ENCODE results near the gene ZNF217.
"Not testable (repeated sequence)": the region's sequence is repeated elsewhere in the genome, so short reads cannot be mapped to it uniquely, and the experiment has no call there.

The ZNF217 gene

DNA sequence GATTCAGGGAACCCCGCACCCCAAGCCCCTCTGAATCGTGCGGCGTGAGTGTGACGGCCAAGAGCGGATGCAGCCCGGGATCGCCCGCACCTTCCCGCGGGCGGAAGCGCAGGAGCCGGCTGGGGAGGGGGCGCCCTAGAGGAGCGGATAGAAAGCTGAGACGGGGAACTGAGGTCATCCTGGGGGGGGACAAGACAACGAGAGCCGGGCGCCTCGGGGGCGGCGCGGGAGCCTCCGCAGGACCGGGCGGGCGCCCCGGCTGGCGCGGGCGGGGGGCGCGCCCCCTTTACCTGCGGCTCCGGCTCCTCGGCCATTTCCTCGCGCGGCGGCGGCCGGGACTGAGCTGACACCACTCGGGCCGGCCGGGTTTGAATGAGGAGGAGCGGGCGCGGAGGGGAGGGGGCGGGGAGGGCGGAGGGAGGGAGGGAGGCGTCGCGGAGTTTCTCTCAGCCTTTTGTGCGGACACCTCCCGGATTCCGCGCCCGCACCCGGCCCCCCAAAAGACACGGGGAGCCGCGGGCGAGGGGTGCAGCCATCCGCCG lies at the start of gene ZNF217:
Gene ZNF217, minus strand, starts transcription at position 374 of the 542 bp plus-strand sequence. CDS start 11,013 bp downstream, outside the sequence.
- DNase-seq: peak; percentile 54

DNA sequence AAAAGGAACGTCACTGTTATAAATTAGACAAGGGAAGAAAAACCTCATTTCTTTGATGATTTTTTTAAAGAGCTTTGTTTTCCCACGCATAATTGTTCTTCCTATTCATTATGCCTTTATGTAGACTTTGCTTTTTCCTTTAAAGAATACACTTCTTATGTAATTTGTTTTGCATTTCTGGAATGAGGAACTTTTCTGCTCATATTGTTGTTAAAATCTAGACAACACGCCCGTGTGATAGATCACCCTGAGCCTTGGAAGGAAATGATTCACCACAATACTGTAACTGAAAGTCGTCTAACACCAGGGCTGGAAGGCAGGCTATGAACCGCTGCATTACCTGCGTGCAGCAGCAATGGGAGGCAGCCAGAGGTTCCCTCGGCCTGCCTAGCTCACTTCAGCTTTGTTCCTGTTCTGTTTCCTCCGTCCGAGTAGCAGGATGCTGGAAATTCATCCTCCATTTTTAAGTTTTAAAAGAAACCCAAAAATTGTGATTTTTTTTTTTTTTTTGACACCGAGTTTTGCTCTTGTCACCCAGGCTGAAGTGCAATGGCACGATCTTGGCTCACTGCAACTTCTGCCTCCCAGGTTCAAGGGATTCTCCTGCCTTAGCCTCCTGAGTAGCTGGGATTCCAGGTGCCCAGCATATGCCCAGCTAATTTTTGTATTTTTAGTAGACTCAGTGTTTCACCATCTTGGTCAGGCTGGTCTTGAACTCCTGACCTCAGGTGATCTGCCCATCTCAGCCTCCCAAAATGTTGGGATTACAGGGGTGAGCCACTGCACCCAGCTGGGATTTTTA lies 49.6 kb upstream of the ZNF217 start:
- DNase-seq: peak; percentile 45

- peak; percentile 13 for DNase-seq
Observed at GRCh38 chr20:53642196-53643030, 48.8 kb upstream of the ZNF217 start.

- DNase-seq: no peak
Observed at GRCh38 chr20:53639647-53640440, 46.2 kb upstream of the ZNF217 start.

- no peak for DNase-seq
Observed at GRCh38 chr20:53639128-53639527, 45.5 kb upstream of the ZNF217 start.

- not testable (repeated sequence) for DNase-seq
Observed at GRCh38 chr20:53637310-53637709, 43.7 kb upstream of the ZNF217 start.

- DNase-seq: no peak
Observed at GRCh38 chr20:53636540-53637097, 43.0 kb upstream of the ZNF217 start.

GRCh38 chr20:53635221-53635620 lies 41.6 kb upstream of the ZNF217 start:
- no peak for DNase-seq

DNA sequence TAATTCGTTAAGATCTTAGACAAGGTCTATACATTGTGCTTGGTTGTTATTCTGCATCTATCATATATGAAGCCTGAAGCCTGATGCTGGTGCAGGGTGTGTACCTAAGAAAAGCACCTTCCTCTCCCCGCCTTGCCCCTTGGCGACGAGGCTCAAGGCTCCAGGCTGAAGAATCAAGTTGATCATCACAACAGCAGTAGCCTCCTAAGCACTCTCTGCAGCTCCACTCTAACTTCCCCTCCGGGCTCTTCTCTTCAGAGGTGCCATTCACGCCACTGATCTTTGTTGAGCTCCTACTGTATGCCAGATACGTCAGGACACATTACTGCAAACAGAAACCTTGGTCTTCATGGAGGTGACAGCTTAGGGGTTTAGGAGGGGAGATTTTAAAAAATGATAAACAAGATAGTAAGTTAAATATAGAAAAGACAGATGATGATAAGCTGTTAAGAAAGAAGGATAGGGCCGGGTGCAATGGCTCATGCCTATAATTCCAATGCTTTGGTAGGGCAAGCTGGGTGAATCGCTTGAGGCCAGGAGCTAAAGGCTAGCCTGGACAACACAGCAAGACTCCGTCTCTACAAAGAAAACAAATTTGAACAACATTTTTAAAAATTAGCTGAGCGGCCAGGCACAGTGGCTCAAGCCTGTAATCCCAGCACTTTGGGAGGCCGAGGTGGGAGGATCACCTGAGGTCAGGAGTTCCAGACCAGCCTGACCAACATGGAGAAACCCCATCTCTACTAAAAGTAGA lies 38.4 kb upstream of the ZNF217 start:
- DNase-seq: no peak

- no peak for DNase-seq
Observed at GRCh38 chr20:53629436-53629835, 35.8 kb upstream of the ZNF217 start.

DNA sequence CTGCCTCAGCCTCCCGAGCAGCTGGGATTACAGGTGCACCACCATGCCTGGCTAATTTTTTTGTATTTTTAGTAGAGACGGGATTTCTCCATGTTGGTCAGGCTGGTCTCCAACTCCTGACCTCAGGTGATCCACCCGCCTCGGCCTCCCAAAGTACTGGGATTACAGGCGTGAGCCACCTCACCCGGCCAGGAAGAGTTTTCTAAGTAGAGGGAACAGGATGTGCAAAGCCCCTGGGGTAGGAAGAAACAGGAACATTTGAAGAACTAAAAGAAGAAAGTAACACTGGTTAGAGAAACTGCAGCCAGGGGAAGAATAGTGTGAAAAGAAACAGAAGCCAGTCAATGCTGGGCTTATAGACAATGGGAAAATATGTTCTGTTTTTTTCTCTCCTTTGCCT lies 35.1 kb upstream of the ZNF217 start:
- not testable (repeated sequence) for DNase-seq

GRCh38 chr20:53628076-53628475 lies 34.4 kb upstream of the ZNF217 start:
- no peak for DNase-seq

GRCh38 chr20:53627001-53627400 lies 33.4 kb upstream of the ZNF217 start:
- not testable (repeated sequence) for DNase-seq

GRCh38 chr20:53626584-53626983 lies 32.9 kb upstream of the ZNF217 start:
- no peak for DNase-seq

DNA sequence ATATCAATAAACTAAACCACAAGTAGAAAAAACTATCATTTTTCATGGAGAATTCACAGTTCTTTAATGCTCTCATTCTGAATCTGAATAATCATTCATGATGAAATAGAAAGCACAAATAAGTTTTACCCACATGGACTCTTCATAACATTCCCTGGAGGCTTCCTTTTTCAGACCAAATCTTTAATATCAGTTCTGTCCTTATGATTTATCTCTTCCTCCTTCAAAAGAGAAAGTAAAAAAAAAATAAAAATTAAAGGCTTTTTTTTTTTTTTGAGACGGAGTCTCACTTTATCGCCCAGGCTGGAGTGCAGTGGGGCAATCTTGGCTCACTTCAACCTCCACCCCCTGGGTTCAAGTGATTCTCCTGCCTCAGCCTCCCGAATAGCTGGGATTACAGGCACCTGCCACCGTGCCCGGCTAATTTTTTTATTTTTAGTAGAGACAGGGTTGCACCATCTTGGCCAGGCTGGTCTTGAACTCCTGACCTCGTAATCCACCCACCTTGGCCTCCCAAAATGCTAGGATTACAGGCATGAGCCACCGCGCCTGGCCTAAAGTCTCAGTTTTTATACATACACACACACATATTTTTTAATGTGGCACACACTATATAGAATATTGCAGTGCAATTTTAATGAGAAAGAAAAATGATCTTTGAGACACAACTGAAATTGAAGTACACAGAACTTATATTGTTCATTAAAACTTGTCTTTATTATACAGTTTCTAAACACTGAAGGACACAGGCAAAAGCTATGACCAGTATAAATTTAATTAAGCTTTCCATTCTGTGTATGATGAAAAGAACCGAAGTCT lies 31.9 kb upstream of the ZNF217 start:
- DNase-seq: no peak

DNA sequence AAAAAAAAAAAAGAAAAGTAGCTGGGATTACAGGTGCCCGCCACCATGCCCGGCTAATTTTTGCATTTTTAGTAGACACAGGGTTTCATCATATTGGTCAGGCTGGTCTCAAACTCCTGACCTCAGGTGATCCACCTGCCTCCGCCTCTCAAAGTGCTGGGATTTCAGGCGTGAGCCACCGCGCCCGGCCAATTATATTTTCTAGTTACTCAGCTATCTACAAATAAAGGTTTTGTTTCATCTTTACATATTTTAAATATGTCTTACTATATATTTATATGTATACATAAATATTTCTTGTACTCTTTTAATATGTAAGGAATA lies 31.2 kb upstream of the ZNF217 start:
- DNase-seq: not testable (repeated sequence)

DNA sequence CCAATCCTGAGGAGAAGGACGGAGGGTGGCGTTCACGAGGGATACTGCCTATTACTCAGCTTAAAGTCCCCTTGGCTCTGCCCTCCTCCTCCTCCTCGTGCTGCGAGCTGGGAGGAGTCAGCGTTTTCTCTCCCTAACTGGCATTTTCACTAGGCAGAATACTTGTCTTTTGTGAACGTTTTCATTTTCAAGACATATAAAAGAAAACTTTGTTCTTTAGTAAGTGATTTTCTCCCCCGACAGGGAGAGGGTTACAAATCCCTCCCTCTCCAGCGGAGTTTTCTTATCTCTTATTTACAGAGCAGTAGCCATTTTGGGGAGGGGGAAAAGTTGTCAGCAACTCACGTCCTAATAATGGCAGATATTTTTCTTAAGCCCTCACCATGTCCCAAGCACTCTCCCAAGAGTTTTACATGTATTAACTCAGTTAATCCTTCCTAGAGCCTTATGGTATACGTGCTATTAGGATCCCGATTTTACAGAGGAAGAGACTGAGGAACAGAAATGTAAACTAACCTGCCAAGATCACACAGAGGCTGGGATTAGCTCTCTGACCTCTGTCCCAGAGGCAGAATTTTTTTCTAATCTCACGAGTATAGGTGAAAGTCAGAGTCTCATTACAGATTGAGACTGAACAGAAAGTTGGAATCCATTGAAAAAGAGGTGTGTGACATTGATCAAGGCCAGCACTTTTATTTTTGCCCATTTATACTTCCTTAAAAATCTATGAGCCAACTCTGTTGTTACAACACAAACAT lies 30.0 kb upstream of the ZNF217 start:
- DNase-seq: peak; percentile 16

DNA sequence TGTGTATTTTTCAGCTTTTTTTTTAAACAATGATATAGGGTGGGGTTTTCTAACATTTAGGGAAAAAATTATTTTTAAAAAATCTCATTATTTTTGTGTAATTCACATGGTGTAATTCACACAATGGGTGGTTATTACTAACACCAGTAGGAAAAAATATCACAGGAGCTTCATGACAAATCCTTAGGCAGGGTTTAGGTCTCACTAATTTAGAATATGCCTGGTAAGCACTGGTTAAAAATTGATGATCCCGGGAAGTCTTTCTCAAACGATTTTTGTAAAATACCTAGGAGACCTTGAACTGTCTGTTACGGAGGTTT lies 29.5 kb upstream of the ZNF217 start:
- no peak for DNase-seq

DNA sequence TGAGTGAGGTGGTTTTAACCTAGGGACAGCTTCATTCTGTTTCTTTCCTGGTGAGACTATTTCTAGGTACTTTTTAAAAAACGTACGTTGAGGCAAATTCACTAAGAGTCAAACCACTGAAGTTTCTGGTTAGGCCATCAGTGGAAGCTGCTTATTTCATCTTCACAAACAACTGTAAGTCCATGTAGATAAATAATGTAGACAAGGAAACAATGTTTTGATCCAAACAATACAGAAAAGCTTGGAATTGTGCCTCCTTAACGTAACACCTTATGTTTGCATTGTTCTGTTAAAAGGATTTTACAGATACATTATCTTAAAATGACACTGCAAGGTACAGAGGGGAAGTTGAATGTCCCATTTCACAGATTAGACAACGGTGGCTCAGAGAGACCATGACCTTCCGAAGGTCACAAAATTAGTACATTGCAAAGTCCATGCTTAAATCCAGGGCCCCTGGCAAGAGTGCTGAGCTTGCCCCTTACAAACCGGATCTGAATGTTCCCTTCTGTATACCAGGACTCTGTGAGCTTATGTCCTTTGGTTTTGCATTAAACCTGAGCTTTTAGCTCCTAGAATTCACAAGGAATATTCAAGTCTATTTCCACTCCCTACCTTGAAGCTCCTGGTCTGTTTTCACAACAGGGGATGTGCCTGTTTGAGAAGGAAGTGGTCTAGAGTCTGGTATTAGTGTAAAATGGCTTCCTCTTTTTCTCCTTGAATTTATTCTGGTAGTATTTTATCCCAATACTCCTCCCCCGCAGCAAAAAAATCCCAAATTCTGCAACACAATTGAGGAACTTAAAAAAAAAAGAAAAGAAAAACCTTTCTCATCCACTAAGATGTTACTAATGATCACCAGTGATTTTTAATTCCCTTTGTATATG lies 28.9 kb upstream of the ZNF217 start:
- no peak for DNase-seq
